ENCODE measurements around the gene PTPRE.

The PTPRE gene

GRCh38 chr10:128046156-128046952 is 139.5 kb downstream of the PTPRE start:
- DNase-seq (ENCODE audit: low spot score) = no peak

GRCh38 chr10:128046953-128047290 is 140.0 kb downstream of the PTPRE start:
- DNase-seq (ENCODE audit: low spot score) = no peak

GRCh38 chr10:128047351-128047750 is 140.4 kb downstream of the PTPRE start:
- DNase-seq (ENCODE audit: low spot score) = no peak

- DNase-seq (ENCODE audit: low spot score) = peak; percentile 23
These were observed 141.3 kb downstream of the PTPRE start for GRCh38 chr10:128047991-128048818.

- DNase-seq (ENCODE audit: low spot score) = no peak
These were observed 141.9 kb downstream of the PTPRE start for GRCh38 chr10:128048819-128049210.

GRCh38 chr10:128049226-128050120 is 142.6 kb downstream of the PTPRE start:
- DNase-seq (ENCODE audit: low spot score) = no peak

GRCh38 chr10:128050121-128050516 is 143.2 kb downstream of the PTPRE start:
- no peak for DNase-seq (ENCODE audit: low spot score)

GRCh38 chr10:128050936-128051335 is 144.0 kb downstream of the PTPRE start:
- no peak for DNase-seq (ENCODE audit: low spot score)

- DNase-seq (ENCODE audit: low spot score) = no peak
These were observed 144.6 kb downstream of the PTPRE start for GRCh38 chr10:128051548-128051947.

GRCh38 chr10:128052696-128053095 is 145.8 kb downstream of the PTPRE start:
- no peak for DNase-seq (ENCODE audit: low spot score)

- DNase-seq (ENCODE audit: low spot score) = no peak
These were observed 146.5 kb downstream of the PTPRE start for GRCh38 chr10:128053356-128053755.

- no peak for DNase-seq (ENCODE audit: low spot score)
These were observed 147.5 kb downstream of the PTPRE start for GRCh38 chr10:128054163-128054970.

GRCh38 chr10:128055061-128055868 is 148.4 kb downstream of the PTPRE start:
- DNase-seq (ENCODE audit: low spot score) = no peak

GRCh38 chr10:128056303-128057050 is 149.6 kb downstream of the PTPRE start:
- DNase-seq (ENCODE audit: low spot score) = no peak

GRCh38 chr10:128058106-128058749 is 151.3 kb downstream of the PTPRE start:
- no peak for DNase-seq (ENCODE audit: low spot score)

GRCh38 chr10:128058750-128059134 is 151.8 kb downstream of the PTPRE start:
- DNase-seq (ENCODE audit: low spot score) = no peak

GRCh38 chr10:128059266-128059981 is 152.5 kb downstream of the PTPRE start:
- no peak for DNase-seq (ENCODE audit: low spot score)

GRCh38 chr10:128059982-128060293 is 153.0 kb downstream of the PTPRE start:
- no peak for DNase-seq (ENCODE audit: low spot score)
